Stimulated activated naive CD4-positive, alpha-beta T cell treated with Interleukin-2 at 50 U/mL for 16 hours (primary cell): Measurements from ENCODE around the gene RAX2.
"Not testable (repeated sequence)": the region's sequence is repeated elsewhere in the genome, so short reads cannot be mapped to it uniquely, and the experiment has no call there.

Experiments
- DNase-seq: peaks from one replicate; lab custom pipeline; 2025; lab: John Stamatoyannopoulos, UW

RAX2 gene

DNA sequence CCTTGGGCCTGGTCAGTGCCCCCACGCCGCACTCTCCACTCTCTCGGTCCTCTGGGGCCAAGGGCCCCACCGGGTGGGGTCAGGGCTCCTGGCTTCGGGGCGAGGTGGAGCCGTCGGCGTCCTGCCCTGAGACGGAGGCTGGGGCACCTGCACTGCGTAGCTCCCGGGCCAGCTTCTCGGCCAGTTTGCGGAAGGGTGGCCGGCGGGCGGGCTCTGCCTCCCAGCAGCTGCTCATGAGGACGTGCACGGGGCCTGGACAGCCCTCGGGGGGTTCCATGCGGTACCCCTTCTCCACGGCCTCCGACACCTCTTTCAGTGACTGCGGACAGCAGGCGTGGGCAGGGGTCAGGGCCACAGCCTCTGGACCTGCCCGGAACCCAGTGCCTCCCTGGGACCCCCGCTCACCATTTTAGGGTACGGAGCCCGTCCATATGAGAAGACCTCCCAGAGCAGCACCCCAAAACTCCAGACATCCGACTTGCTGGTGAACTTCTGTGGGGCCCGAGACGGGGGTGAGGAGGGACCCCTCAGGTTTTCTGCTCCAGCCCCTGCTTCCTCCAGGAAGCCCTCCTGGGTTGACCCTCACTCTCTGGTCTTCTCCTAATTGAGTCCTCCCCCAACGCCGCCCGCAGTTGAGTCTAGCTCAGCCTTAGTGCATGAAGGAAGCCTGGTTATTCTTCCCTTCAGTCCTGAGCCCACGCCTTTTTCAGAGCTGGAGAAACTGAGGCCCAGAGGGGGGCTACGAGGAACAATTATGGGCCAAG lies 6.3 kb upstream of the RAX2 start:
- no peak for DNase-seq

DNA sequence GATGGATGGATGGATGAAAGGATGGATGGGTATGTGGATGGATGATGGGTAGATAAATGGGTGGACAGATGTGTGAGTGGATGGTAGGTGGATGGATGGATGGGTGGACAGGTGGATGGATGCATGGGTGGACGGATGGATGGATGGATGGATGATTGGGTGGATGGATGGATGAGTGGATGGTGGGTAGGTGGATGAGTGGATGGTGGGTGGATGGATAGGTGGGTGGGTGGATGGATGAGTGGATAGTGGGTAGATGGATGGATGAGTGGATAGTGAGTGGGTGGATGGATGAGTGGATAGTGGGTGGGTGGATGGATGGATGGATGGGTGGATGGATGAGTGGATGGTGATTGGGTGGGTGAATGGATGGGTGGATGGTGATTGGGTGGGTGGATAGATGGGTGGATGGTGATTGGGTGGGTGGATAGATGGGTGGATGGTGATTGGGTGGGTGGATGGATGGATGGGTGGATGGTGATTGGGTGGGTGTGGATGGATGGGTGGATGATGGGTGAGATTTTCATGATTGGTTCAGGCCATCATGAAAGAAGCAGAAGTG lies 4.5 kb upstream of the RAX2 start:
- DNase-seq: no peak

DNA sequence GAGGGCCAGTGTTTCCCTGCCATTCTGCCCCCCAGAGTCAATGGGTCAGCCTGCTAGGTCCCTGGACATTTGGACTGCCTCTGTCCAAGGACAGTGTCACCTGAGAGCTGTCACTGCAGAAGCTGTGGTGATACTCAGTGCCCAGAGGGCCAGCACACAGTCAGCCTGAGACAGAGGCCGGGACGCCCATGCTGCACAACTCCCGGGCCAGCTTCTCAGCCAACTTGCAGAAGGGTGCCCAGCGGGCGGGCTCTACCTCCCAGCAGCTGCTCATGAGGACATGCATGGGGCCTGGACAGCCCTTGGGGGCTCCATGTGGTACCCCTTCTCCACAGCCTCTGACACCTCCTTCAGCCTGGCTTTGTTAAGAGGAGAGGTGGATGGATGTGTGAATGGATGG lies 3.8 kb upstream of the RAX2 start:
- DNase-seq: no peak

DNA sequence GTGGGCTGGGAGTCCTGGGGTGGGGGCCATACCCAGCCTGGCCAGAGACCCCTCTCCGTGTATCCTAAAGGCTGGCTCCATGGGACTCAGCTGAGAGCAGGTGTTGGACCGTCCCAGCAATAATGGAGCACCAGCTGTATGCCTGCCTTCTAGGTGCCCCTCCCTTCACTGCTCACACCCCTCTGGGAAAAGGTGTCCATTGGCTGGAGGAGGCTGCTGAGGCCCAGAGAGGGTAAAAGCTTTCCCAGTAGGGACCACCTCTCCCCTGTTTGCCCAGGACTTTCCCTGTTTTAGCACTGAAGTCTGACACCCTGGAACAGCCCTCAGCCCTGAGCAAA lies 3.3 kb upstream of the RAX2 start:
- no peak for DNase-seq

DNA sequence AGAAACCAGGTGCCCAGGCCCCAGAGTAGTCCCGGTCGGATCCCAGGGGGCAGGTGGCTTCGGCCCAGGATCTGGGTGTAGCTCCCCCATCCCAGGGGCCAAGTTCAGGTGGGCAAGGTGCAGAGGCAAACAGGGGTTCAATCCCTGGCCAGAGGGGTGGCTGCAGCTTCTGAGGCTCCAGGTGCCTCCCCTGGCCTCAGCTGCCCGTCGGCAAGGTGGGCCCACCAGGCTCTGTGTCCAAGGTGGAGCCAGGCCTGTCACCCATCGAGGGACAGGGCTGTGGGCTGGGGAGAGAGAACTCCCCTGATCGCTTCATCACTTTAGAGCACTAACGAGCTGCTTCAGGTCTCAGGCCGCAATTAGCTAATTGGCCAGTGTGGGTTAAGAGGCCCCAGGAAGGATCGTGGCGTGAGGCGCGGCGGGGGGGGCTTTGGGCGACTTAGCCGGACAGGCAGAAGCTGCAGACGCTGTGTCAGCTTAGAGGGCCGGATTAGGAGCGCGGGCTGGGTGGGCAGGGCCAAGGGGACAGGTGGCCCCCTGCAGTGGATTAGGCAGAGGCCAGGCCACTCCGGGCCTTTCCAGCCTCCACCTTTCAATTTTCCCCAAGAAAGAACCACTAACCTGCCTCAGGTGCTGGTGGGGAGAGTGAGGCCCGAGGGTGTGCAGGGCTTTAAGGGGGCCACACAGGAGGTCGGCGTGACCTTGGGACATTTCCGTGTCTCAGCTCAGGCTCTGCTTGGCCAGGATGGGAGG lies 2.8 kb upstream of the RAX2 start:
- DNase-seq: no peak

DNA sequence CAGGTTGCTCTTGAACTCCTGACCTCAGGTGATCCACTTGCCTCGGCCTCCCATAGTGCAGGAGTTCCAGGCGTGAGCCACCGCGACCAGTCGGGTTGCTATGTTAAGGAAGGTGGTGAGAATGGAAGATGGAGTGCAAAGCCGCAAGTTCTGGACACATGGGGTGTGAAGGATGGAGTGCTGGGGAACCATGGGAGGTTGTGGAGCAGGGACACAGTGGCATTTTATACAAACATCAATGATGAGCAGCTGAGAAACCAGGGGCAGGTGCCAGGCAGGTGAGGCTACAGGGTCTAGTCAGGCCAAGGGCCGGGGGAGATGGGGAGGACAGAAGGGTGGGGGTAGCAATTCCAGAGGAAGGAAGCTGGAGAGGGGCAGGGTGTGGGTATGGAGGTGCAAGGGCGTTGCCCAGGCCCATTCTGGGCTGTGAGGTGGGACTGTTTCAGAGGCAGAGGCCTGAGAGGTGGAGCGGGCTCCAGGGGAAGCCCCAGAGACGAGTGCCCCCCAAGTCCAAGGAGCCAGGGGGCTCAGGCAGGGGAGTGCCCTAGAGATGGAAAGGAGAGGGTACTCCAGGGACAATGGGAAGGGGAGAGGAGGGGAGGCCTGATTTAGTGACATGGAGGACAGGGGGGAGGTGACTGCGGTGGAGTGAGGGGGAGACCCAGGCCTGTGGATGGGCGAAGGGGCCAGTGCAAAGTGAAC lies 1.9 kb upstream of the RAX2 start:
- no peak for DNase-seq

DNA sequence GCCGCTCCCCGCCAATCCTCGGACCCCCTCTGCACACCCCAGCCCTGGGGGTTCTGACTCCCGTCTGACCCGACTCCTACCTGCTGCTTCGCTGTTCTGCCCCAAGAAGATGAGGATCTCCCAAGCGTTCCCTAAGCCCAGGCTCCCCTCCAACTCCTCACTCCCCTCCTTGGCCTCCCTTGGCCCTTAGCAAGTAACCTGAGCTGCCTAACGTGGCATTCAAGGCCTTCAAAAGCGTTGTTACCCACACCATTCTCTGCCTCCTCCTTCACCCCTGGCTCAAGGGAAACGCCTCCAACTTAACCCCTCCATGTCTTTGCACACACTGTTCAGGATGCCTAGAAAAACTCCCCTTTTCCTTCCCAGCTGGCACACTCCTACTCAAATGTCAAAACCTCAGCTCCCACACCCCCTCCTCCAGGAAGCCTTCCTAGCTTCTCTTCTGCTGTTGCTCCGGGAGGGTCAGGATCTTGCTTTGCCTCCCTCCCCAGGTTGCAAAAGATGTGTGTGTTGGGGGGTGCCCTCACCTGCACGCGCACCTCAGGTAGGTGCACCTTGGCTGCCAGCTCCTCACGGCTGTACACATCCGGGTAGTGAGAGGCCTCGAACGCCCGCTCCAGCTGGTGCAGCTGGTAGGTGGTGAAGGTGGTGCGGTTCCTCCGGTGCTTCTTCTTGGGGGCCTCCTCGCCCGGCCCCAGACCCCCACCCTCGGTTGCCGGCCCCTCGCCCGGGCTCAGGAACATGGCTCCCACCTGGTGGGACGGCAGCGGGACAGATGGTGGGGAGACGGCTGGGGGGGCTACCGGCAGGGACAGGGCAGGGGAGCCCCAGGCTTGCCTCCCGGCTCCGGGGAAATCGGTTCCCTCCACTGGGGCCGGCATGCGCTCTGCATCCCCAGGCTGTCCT lies 775 bp downstream of the RAX2 start:
- no peak for DNase-seq

DNA sequence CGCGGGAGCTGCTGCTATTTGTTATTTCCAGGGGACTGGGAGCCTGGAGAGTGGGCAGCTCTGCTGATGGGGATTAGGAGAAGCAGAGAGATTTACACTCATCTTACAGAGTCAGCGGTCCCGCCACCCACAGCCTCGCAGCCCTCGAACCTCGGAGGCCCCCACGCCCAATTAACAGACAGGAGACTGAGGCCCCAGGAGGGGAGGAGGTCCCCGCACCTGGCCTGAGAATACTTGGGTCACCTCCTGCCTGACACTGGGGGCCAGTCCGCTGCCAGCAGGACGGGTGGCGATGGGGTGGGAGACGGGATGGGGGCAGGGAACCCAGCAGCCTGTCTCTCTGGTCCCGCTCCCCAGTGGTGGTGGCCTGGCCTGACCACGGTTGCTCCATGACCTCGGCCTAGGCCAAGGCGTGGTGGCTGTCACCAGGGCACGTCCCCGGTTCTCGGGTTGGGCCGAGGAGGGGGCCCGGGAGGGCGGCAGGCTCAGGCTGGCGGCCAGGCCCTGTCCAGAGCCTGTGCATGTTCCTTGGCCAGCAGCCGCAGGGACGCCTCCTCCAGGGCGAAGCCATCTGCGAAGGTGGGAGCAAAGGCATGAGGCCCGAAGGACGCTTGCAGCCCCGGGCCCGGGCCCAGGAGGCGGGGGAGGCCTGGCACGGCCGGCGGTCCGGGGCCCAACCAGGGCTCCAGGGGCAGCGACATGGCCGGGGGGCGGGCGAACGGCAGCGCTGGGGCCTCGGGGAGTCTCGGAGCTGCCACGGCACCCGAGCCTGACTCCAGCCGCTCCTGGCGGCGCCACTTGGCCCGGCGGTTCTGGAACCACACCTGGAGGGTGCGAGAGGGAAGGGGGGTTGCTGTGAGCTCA lies 1.7 kb downstream of the RAX2 start:
- DNase-seq: no peak

DNA sequence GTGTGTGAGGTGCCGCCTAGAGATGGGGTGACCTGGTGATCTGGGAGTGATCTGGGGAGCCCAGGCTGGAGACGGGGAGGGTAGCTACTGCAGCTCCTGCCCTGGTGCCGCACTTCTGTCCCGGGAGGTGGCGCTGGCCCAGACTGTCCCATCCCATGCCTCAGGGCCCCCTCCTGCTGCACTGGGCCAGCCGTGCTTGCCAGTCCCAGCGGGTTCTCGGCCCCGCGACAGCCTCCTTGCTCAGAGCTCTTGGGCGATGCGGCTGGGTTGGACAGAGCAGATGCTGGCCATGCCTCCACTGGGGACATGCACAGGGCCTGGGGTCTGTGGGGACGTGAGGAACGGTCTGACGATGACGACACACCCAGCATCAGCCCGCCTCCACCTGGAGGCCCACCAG lies 2.5 kb downstream of the RAX2 start:
- DNase-seq: no peak

DNA sequence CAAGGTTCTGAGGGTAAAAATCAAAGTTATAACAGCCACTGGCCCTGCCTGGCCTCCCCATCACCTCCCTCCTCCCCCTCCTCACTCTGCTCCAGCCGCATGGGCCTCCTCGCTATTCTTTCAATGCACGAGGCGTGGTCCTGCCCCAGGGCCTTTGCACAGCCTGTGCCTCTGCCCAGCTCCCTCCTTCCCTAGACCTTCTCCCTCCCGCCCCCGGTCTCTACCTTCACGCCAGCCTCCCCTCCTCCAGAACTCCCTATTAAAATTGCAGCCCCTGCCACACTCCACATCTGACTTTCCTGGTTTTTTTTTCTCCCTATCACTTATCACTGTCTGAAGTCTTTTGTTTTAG lies 3.3 kb downstream of the RAX2 start:
- no peak for DNase-seq

DNA sequence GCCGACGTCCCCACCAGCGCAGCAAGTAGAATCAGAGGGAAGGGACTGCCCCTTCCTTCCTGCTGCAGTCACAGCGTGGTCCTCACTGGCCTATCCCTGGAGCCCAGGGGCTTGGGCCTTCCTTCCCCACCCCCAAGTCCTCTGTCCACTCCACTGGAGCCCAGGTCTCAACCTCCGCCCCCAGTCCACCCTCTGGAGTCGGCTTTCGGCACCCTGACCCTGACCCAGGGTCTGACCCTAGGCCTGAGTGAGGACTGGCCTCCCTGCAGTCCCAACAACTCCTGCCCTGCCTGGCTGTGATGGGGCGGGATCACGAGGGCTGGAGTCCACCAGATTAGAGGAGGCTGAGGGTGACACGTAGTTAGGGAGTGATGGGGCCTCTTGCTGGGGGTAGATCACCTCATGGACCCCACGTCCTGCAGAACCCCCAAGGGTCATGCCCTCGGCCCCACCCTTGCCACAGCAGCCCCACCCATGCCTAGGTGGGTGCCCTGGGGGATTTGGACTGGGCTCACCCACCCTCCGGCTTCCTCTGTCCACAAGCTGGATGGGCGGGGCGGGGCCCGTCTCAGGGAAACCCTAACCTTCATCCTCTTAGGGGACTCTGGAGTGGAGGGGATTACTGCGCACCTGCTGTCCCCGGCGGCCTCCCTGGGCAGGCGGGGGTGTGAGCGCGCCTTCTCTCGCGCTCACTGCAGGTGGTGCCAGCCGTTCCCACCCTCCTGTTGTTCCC lies 3.8 kb downstream of the RAX2 start:
- DNase-seq: no peak

DNA sequence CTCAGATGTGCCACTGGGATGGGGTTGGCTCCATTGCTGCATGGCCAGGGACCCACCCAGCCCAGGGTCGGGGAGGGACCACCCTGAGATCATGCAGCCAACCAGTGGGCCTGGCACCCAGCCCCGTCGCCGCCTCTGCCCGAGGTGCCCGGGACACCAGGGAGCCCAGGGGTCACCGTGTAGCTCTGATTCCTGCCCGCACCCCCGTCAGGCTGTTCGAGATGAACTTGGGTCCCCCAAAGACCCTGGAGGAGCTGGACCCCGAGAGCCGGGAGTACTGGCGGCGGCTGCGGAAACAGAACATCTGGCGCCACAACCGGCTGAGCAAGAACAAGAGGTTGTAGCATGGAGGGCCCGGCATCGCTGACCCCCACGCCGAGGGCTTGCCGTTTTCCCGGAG lies 5.0 kb downstream of the RAX2 start:
- no peak for DNase-seq

DNA sequence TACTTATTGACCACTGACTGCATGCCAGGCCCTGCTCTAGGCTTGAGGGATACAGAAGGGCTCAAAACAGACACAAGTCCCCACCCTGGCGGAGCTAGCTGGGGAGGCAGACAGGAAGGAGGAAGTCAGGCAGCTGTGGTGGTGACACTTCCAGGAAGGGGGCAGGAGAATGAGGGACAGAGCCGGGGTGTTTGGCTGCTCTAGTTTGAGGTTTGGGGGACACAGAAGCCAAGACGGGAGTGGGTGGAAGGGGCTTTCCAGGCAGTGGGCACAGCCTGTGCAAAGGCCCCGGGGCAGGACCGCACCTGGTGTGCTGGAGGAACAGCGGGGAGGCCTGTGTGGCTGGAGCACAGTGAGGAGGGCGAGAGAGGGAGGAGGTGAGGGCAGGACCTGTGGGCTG lies 5.5 kb downstream of the RAX2 start:
- DNase-seq: no peak

DNA sequence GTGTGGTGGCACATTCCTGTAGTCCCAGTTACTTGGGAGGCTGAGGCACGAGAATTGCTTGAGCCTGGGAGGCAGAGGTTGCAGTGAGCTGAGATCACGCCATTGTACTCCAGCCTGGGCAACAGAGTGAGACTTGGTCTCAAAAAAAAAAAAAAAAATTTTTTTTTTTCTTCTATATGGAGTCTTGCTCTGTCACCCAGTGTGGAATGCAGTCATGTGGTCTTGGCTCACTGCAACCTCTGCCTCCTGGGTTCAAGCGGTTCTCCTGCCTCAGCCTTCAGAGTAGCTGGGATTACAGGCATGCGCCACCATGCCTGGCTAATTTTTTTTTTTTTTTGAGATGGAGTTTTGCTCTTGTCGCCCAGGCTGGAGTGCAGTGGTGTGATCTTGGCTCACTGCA lies 6.3 kb downstream of the RAX2 start:
- not testable (repeated sequence) for DNase-seq

DNA sequence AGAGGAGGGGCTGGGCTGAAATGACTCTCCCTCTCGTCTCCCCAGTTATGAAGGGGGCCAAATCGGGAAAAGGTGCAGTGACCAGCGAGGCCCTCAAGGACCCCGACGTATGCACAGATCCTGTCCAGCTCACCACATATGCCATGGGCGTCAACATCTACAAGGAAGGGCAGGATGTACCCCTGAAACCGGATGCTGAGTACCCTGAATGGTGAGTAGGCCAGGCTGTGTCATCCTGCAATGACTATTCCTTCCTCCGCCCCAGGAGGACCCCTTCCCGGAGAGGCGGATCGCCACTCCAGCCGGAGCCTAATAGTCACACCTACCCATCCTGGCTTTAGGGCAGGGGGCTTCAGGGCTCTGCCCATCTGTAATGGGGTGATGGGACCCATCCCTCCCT lies 6.9 kb downstream of the RAX2 start:
- no peak for DNase-seq

DNA sequence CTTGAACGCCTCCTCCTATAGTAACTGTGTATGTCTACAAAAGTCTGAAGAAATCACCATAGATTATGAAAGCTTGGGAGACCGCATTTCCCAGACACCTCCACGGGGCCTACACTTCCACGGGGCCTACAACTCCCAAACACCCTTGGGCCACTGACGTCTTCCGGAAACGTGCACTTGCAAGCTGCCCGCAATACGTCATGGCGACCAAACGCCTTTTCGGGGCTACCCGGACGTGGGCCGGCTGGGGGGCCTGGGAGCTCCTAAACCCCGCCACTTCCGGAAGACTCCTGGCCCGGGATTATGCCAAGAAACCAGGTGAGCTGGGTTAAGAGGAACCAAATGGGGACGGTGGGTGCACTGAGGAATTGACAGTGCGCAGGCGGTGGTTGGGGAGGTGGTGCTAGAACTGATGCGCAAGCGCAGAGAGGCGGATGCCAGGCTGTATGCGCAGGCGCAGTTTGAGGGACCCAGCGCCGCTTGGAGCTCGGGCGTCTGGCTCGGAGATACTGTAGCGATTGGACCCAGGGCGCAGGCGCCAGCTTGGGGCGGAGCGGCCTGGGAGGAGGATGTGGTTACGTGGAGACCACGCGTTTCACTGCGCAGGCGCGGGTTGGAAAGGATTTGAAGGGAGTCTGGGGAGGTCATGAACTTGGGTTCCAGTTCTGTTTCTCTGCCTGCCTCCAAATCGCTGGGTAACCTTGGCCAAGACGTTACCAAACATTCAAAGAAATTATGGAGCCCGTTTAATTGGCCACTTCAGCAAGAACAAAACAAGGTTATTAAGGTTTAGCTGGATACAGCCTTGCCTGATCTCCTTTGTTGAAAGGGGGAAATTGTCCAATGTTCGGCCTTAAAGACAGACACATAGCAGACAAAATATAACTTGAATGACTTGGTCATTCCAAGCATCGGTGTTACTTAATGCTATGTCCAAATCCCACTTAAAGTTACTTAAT lies 9.2 kb downstream of the RAX2 start, which contains the start of gene MRPL54:
Gene MRPL54 (plus strand): TSS at position 182 of the 959 bp plus-strand sequence. CDS start 19 bp downstream, at position 201.
- DNase-seq: peak; percentile 97

DNA sequence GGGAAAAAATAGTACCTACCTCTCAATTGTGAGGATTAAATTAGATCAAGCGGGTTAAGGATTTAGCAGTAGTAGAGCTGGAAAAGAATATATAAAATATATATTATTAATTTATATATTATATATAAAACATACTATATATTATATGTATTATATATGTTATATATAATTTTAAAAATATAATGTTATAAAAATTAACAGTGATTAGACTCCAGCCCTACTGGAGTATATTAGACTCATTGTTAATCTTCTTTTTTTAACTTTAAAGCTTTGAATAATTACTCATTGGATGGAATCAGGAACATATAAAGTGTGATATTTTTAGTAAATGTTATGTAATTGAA lies 9.9 kb downstream of the RAX2 start:
- no peak for DNase-seq

DNA sequence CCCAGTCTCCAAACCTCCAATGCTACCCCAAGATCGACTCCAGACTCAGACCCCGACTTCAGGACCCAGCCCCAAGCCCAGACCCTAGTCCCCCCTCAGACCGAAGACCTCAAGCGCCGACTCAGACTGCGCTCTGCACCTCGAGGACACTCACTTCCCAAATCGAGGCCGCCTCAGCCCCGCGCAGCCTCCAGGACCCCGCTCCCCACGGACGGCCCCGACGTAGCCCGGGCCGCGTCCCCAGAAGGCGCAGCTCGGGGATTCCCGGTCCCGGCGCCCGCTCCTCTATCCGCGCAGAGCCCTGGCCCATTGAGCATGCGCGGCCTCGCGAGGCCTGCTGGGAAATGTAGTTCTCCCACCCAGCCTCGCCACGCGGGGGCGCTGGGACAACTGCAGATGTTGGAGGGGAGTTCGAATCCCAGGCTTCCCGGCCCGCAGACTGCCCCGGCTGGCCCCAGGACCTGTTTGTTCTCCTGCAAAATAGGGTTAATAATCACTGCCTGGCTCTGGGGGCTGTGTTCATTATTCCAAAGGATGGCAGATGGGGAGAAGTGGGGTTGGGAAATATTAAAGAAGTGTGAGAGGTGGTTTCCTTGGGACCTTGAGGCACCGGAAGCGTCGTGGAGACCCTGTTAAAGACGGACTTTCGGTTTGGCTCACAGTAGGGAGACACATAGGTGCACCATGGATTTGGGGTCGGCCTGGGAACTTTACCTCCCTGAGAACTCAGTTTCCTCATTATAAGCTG lies 10.5 kb downstream of the RAX2 start, which contains the start of gene APBA3:
Gene APBA3 (minus strand): TSS at position 311 of the 748 bp plus-strand sequence. CDS start 1,428 bp downstream, outside the sequence.
- DNase-seq: peak; percentile 91
